ENCODE measurements around the gene ZNF511.

DNA sequence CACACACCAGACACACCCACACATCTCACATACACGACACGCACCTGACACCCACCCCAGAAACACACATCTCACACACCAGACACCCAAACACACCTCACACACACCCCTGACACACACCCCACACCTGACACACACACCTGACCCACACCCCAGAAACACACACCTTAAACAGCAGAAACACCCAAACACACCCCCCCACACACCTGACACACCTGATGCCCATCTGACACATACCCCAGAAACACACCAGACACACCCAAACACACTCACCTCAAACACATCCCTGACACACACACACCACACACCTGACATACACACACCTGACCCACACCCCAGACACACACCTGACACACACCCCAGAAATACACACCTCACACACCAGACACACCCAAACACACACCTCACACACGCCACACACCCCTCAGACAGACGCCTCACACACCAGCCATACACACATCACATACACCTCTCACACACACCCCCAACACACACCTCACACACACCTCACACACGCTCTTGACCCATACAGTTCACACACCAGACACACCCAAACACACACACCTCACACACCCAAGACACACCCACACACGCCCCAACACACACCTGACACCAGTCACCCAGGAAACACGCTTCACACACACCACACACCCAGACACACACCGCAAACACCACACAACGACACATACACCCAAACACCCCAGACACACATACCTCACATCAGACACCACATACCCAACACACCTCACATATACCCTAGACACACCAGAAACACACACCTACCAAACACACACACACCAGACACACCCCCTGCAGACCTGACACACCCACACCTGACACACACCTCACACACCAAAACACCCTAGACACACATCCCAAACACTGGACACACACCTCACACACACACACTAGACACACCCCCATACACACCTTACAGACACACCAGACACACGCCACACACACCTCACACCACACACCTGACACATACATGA, 29.7 kb downstream of the ZNF511 start:
- TF ChIP-seq, protein P1, sequence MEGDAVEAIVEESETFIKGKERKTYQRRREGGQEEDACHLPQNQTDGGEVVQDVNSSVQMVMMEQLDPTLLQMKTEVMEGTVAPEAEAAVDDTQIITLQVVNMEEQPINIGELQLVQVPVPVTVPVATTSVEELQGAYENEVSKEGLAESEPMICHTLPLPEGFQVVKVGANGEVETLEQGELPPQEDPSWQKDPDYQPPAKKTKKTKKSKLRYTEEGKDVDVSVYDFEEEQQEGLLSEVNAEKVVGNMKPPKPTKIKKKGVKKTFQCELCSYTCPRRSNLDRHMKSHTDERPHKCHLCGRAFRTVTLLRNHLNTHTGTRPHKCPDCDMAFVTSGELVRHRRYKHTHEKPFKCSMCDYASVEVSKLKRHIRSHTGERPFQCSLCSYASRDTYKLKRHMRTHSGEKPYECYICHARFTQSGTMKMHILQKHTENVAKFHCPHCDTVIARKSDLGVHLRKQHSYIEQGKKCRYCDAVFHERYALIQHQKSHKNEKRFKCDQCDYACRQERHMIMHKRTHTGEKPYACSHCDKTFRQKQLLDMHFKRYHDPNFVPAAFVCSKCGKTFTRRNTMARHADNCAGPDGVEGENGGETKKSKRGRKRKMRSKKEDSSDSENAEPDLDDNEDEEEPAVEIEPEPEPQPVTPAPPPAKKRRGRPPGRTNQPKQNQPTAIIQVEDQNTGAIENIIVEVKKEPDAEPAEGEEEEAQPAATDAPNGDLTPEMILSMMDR (IDR thresholded peaks at IDR 0.05; ENCODE audit: low read depth, low read length, missing input control), result no peak
- TF ChIP-seq, protein P2, sequence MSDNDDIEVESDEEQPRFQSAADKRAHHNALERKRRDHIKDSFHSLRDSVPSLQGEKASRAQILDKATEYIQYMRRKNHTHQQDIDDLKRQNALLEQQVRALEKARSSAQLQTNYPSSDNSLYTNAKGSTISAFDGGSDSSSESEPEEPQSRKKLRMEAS (IDR thresholded peaks at IDR 0.05), result no peak
- TF ChIP-seq, protein P3, sequence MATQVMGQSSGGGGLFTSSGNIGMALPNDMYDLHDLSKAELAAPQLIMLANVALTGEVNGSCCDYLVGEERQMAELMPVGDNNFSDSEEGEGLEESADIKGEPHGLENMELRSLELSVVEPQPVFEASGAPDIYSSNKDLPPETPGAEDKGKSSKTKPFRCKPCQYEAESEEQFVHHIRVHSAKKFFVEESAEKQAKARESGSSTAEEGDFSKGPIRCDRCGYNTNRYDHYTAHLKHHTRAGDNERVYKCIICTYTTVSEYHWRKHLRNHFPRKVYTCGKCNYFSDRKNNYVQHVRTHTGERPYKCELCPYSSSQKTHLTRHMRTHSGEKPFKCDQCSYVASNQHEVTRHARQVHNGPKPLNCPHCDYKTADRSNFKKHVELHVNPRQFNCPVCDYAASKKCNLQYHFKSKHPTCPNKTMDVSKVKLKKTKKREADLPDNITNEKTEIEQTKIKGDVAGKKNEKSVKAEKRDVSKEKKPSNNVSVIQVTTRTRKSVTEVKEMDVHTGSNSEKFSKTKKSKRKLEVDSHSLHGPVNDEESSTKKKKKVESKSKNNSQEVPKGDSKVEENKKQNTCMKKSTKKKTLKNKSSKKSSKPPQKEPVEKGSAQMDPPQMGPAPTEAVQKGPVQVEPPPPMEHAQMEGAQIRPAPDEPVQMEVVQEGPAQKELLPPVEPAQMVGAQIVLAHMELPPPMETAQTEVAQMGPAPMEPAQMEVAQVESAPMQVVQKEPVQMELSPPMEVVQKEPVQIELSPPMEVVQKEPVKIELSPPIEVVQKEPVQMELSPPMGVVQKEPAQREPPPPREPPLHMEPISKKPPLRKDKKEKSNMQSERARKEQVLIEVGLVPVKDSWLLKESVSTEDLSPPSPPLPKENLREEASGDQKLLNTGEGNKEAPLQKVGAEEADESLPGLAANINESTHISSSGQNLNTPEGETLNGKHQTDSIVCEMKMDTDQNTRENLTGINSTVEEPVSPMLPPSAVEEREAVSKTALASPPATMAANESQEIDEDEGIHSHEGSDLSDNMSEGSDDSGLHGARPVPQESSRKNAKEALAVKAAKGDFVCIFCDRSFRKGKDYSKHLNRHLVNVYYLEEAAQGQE (IDR thresholded peaks at IDR 0.05), result no peak
- no peak for TF ChIP-seq YY1 (IDR thresholded peaks at IDR 0.05)
- no peak for TF ChIP-seq RAD21 (IDR thresholded peaks at IDR 0.05)
- no peak for TF ChIP-seq RXRA (IDR thresholded peaks at IDR 0.05)
- no peak for TF ChIP-seq GABPA (IDR thresholded peaks at IDR 0.05 in 1 of 2, conservative IDR thresholded peaks at IDR 0.05 in 1 of 2)
- no peak for TF ChIP-seq EGR1 (IDR thresholded peaks at IDR 0.05; ENCODE audit: low read depth in 2 of 2)
- TF ChIP-seq SP1 (IDR thresholded peaks at IDR 0.05), result no peak
- TF ChIP-seq, protein P4, sequence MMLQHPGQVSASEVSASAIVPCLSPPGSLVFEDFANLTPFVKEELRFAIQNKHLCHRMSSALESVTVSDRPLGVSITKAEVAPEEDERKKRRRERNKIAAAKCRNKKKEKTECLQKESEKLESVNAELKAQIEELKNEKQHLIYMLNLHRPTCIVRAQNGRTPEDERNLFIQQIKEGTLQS (IDR thresholded peaks at IDR 0.05), result no peak
- no peak for TF ChIP-seq JUND (IDR thresholded peaks at IDR 0.05)
- TF ChIP-seq TAF1 (conservative IDR thresholded peaks at IDR 0.05), result no peak
- no peak for TF ChIP-seq FOXA2 (IDR thresholded peaks at IDR 0.05)
- TF ChIP-seq, protein P5, sequence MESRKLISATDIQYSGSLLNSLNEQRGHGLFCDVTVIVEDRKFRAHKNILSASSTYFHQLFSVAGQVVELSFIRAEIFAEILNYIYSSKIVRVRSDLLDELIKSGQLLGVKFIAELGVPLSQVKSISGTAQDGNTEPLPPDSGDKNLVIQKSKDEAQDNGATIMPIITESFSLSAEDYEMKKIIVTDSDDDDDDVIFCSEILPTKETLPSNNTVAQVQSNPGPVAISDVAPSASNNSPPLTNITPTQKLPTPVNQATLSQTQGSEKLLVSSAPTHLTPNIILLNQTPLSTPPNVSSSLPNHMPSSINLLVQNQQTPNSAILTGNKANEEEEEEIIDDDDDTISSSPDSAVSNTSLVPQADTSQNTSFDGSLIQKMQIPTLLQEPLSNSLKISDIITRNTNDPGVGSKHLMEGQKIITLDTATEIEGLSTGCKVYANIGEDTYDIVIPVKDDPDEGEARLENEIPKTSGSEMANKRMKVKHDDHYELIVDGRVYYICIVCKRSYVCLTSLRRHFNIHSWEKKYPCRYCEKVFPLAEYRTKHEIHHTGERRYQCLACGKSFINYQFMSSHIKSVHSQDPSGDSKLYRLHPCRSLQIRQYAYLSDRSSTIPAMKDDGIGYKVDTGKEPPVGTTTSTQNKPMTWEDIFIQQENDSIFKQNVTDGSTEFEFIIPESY (IDR thresholded peaks at IDR 0.05), result no peak
